ENCODE measurements around the gene NTMT1. TPM values are rescaled to one million over a fixed set of nuclear protein-coding genes. Genes with fewer than 3 reads are reported as not detected.

Gene NTMT1
- total RNA-seq, 1 experiment from 2014 or later = 39.2 TPM

GRCh38 chr9:129597355-129598088, 28.4 kb upstream of the NTMT1 start:
- DNase-seq (ENCODE audit: low read depth) = peak; percentile 75

DNA sequence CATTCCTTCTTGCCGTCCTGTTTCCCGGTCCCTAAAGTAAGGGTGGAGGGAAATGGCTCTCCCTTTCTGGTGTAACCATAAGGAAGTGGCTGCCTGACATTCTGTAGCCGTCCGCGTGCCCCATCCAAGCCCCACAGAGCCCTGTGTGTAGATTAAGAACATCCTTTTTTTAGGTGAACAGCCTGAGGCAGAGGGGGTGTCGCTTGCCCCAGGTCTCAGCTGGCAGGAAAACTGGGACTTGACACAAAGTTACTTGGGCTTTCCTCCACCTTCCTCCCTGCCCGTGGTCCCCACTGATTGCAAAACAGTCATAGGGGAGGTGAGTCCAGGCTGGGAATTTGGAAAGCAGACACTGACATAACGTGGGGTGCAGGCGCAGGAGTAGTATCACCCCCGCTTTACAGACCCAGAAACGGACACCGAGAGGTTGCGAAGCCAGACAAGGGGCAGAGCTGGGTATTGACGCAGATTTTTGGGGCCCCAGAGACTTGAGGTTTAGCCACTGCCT, 27.8 kb upstream of the NTMT1 start:
- DNase-seq (ENCODE audit: low read depth) = no peak

GRCh38 chr9:129601082-129601674, 24.8 kb upstream of the NTMT1 start:
- no peak for DNase-seq (ENCODE audit: low read depth)

DNA sequence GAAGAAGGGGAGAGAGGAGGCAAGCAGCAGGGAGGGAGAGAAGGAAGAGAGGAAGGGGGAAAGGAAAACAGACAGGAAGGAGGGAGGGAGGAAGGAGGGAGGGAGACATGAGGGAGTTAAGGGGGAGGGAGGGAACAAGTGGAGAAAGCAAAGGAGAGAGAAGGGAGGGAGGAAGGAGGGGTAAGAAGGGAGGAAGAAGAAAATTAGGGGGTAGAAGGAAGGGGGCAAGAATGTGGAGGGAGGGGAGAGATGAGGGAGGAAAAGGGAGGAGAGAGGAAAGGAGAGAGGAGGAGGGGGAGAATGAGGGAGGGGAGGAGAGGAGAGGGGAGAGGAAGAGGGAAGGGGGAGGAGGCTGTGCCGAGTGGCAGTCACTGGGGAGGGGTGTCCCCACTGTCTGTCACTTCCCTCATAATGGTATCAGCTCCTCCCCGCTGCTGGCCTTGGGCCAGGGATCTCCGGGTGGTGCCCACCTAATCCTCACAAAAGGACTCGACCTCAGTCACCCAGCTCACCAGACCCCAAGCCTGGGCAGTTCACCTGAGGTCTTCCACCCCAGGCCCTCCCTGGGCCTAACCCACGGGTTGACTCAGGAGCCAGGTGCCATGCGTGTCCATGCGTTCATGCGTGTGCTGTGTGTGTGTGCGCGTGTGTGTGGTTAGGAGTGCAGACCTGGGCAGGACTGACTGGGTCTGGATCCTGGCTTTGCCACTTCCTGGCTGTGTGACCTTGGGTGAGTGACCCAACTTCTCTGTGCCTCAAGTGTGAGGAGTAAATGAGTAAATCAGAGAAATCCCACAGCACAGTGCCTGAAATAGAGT, 23.2 kb upstream of the NTMT1 start:
- DNase-seq (ENCODE audit: low read depth) = no peak

DNA sequence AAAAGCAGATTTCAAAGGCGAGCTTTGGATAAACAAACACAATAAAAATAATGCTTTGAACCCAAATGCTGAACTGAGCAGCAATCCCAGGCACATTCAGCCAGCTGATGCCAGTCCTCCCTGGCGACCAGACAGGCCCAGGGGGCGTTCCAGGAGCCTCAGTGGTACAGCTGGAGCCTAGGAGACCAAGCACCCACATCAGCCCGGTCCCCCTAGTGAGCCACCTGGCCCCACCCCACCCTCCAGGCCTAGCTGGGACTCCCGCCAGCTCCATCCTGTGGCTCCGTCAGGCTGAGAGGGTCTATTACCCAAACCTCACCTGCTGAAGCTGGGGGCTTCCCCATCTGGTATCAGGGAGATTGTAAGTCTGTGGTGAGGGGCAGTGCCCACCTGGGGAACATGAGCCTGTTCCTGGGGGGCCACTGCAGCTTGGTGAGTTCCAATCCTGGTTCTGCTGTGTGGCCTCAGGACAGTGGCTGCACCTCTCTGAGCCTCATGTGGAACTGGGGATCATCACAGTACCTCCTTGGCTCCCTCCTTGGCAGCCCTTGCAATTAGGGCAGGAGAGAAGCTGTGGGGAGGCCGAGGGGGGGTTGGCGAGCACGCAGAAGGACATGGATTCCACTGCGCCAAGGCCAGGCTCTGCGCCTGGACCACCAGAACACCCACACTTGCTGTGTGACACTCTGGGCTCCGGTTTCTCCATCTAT, 21.8 kb upstream of the NTMT1 start:
- DNase-seq (ENCODE audit: low read depth) = no peak

GRCh38 chr9:129604766-129605163, 21.2 kb upstream of the NTMT1 start:
- DNase-seq (ENCODE audit: low read depth) = no peak

- DNase-seq (ENCODE audit: low read depth) = no peak
These were observed 19.6 kb upstream of the NTMT1 start for GRCh38 chr9:129606161-129607026.

- no peak for DNase-seq (ENCODE audit: low read depth)
These were observed 19.0 kb upstream of the NTMT1 start for GRCh38 chr9:129607027-129607387.

GRCh38 chr9:129608561-129609481, 17.1 kb upstream of the NTMT1 start:
- no peak for DNase-seq (ENCODE audit: low read depth)

GRCh38 chr9:129609486-129610212, 16.3 kb upstream of the NTMT1 start:
- DNase-seq (ENCODE audit: low read depth) = peak; percentile 55

DNA sequence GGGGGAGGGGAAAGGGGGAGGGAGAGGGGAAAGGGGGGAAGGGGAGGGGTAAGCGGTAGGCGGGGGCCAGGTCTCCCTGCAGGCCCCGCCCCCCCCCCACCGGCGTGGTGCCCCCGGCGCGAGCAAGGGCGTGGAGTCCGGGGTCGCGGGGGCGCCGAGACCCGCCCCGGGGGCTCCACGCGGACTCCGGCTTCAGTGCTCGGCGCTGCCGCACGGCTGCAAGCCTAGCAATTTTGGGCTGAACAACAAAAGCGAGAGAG, 15.8 kb upstream of the NTMT1 start:
- no peak for DNase-seq (ENCODE audit: low read depth)

DNA sequence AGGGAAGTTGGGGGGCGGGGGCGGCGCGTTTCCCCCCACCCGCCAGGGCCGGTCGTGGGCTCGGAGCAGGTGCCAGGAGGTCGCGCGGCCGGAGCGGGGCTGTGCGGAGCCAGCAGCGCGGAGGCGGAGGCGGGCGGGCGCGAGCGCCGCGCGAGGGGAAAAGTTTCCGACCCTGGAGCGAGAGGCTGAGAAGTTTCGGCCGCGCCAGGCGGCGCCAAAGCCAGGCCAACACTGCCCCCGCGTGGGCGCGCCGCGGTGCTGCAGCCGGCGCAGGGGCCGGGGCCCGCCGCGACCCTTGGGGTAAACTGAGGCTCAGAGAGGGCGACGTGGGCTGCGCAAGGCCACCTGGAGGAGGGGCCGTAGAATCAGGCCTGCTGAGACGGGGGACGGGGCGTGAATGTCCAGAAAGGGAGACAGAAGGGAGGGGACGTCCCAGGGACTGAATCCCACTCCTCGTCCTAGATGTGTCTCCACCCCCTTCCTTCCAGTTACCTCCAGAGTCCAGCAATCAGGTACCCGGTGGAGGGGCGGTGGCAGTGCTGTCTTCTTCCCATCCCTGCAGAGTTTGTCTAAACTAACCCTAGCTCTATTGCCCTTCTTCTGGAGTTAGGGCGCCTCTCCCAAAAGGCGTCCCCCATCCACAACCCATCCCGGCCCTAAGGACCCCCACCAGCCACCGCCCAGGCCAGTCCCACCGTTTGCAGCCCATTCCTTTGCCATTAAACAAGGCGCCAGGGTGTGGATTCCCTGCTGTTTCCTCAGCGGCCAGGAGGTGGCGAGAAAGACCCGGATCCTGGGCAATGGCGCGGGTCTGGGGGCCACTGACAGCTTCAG, 15.3 kb upstream of the NTMT1 start:
- DNase-seq (ENCODE audit: low read depth) = peak; percentile 63

GRCh38 chr9:129611307-129611800, 14.6 kb upstream of the NTMT1 start:
- DNase-seq (ENCODE audit: low read depth) = no peak

- no peak for DNase-seq (ENCODE audit: low read depth)
These were observed 13.8 kb upstream of the NTMT1 start for GRCh38 chr9:129612123-129612522.

- DNase-seq (ENCODE audit: low read depth) = no peak
These were observed 13.0 kb upstream of the NTMT1 start for GRCh38 chr9:129612815-129613519.

DNA sequence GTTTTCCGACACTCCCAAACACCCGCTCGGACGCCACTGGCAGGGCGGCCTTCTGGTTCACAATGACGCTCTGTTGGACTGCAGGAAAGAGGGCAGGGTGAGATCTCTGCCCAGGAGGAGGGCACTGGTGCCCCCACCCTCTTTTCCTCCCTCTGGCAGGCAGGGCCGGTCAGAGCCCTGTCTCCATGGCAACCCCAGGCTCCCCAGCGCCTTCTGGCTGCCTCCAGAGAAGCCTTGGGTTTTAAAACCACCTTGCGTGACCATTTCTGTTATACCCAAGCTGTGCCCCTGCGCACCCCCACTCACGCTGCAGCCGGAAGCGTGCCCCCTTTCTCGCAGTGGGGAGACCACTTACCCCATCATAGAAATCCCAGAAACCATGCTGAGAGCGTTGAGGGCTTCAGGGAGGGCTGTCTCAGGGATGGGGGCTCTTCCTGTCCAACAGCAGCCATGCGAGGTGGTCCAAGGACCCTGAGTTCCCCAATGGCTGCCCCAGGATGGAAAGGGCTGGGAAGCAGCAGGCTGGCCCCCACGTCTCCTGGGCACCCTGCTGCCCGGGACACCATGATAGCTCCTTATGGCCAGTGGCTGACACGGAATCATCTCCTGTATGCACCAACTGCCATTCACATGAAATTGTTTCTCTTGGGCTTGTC, 12.3 kb upstream of the NTMT1 start:
- DNase-seq (ENCODE audit: low read depth) = no peak

DNA sequence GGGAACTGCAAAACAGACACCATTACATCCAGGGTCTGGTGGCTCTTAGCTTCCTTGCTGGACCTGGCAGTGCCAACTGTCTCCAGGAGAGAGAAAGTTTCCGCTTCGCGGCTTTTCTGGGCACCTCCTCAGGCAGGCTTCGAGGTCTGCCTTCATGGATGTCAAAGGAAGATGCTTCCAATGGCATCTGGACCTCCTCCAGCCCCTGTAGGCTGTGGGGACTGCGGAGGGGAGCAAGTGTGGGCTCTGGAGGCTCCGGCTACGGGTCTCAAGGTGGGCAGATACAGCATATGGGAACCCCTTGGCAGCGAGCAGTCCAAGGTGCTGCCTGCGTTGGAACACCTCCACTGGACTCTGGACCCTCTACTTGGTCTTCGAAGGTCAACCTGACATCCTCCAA, 11.0 kb upstream of the NTMT1 start:
- DNase-seq (ENCODE audit: low read depth) = no peak

Data from RPMI7951 (cell line).